HepG2 (cell line): ENCODE measurements around the gene KAZALD1. TPM values are rescaled to one million over a fixed set of nuclear protein-coding genes. Genes with fewer than 3 reads are reported as not detected.
A peak's percentile ranks its signal among the peaks of the same experiment; 100 is the strongest.

ENCODE experiments used
- ARID4A ChIP-seq: sonication (generic); formaldehyde crosslinking; IDR thresholded peaks from 2 replicates; pipeline ENCODE4 v1.5.0; 2020; ENCODE audit warnings: mild to moderate bottlenecking, missing genetic modification reagents, borderline replicate concordance
- ATF1 ChIP-seq: IDR thresholded peaks from 2 replicates; pipeline ENCODE4 v1.6.1; 2016; ENCODE audit warnings: mild to moderate bottlenecking, control low read depth
- CEBPG ChIP-seq: IDR thresholded peaks from 2 replicates; pipeline ENCODE4 v1.6.1; 2016
- DMAP1 ChIP-seq: IDR thresholded peaks from 2 replicates; pipeline ENCODE4 v1.6.1; 2016
- EP300 ChIP-seq, 3 experiments: sonication (generic) in 1 of 3; formaldehyde crosslinking in 1 of 3; IDR thresholded peaks; 2 replicates each; pipeline versions ENCODE4 v1.5.1 to v1.6.1; 2011 to 2020; ENCODE audit warnings: low read depth in 2 of 3, low read length in 2 of 3, borderline replicate concordance in 1 of 3, improper control_type of control experiment in 1 of 3, mild to moderate bottlenecking in 1 of 3, missing genetic modification reagents in 1 of 3, moderate library complexity in 1 of 3
- GMEB1 ChIP-seq: sonication (generic); formaldehyde crosslinking; IDR thresholded peaks from 2 replicates; pipeline ENCODE4 v1.5.1; 2020; ENCODE audit warnings: missing genetic modification reagents, mild to moderate bottlenecking, borderline replicate concordance
- KDM4B ChIP-seq: sonication (generic); formaldehyde crosslinking; IDR thresholded peaks from 2 replicates; pipeline ENCODE4 v1.4.0; 2020; ENCODE audit warnings: missing genetic modification reagents
- KLF15 ChIP-seq: sonication (generic); formaldehyde crosslinking; IDR thresholded peaks from 2 replicates; pipeline ENCODE4 v1.8.1; 2023; ENCODE audit warnings: borderline replicate concordance, mild to moderate bottlenecking, inconsistent platforms, missing genetic modification reagents, mixed read lengths
- RBM22 ChIP-seq: fragments of 200-400 bp; formaldehyde crosslinking; optimal IDR thresholded peaks from 2 replicates; pipeline ENCODE3; 2017; ENCODE audit warnings: mild to moderate bottlenecking, low read length, moderate library complexity
- RFXAP ChIP-seq: sonication (generic); formaldehyde crosslinking; IDR thresholded peaks from 2 replicates; pipeline ENCODE4 v1.4.0; 2020; ENCODE audit warnings: missing genetic modification reagents, borderline replicate concordance
- SMAD1 ChIP-seq: sonication (generic); formaldehyde crosslinking; IDR thresholded peaks from 2 replicates; pipeline ENCODE4 v1.4.0; 2020; ENCODE audit warnings: missing genetic modification reagents, low read depth, mild to moderate bottlenecking, borderline replicate concordance
- TBX3 ChIP-seq: fragments of 450-650 bp; IDR thresholded peaks from 2 replicates; pipeline ENCODE4 v1.6.1; 2017; ENCODE audit warnings: antibody characterized with exemption, mild to moderate bottlenecking, inconsistent platforms, borderline replicate concordance
- ZFP91 ChIP-seq: sonication (generic); formaldehyde crosslinking; IDR thresholded peaks from 2 replicates; pipeline ENCODE4 v1.9.0; 2022; ENCODE audit warnings: missing genetic modification reagents, mild to moderate bottlenecking, borderline replicate concordance
- ZNF18 ChIP-seq: sonication (generic); formaldehyde crosslinking; IDR thresholded peaks from 2 replicates; pipeline ENCODE4 v1.8.0; 2022; ENCODE audit warnings: mild to moderate bottlenecking, missing genetic modification reagents; ENCODE audit not compliant: insufficient replicate concordance
- ZNF296 ChIP-seq: sonication (generic); formaldehyde crosslinking; conservative IDR thresholded peaks from 2 replicates; pipeline ENCODE4 v1.5.0; 2020; ENCODE audit warnings: mild to moderate bottlenecking, missing genetic modification reagents
- ZNF558 ChIP-seq: sonication (generic); formaldehyde crosslinking; IDR thresholded peaks from 2 replicates; pipeline ENCODE4 v1.9.0; 2022; ENCODE audit warnings: mild to moderate bottlenecking, missing genetic modification reagents, borderline replicate concordance
- ZNF562 ChIP-seq: sonication (generic); formaldehyde crosslinking; IDR thresholded peaks from 2 replicates; pipeline ENCODE4 v1.8.0; 2022; ENCODE audit warnings: missing genetic modification reagents, borderline replicate concordance
- ZSCAN29 ChIP-seq: sonication (generic); formaldehyde crosslinking; conservative IDR thresholded peaks from 2 replicates; pipeline ENCODE4 v1.4.0; 2020; ENCODE audit warnings: mild to moderate bottlenecking, missing genetic modification reagents
- polyA plus RNA-seq, 8 experiments: library from polyadenylated mRNA; depleted of rRNA in 3 of 8; stranded (reverse) in 7 of 8; unstranded in 1 of 8; fragments of >200 nt; fragmentation: Illumina TruSeq in 4 of 8; extraction: Trizol in 4 of 8; gene quantifications; 2 replicates each; pipeline versions ENCODE4 v1.2.1 to v1.2.3, GENCODE V29; 2011 to 2016; ENCODE audit warnings: low read depth in 4 of 8, missing spikeins in 1 of 8, mixed read lengths in 1 of 8; ENCODE audit not compliant: insufficient read depth in 1 of 8
- total RNA-seq, 5 experiments: library from RNA; depleted of rRNA; stranded (reverse); fragments of >200 nt; fragmentation: Illumina TruSeq; extraction: Trizol; gene quantifications; 2 replicates each; pipeline ENCODE4 v1.2.3, GENCODE V29; 2016; ENCODE audit warnings: low read depth in 1 of 5

KAZALD1 gene
- total and polyA plus RNA-seq, 2 of the 13 experiments (the other 11 are each of a cell fraction or from before 2014, with no cell fraction given), result 16.7 to 27.7 TPM

- TF ChIP-seq ZNF18, result peak; percentile 68
- peak; percentile 18; the same call in 1 of the 2 replicates for TF ChIP-seq RFXAP (CRISPR knock-in tag)
- peak; percentile 48; the same call in 1 of the 2 replicates for TF ChIP-seq ARID4A
- peak; percentile 45; the same call in 1 of the 2 replicates for TF ChIP-seq ZFP91 (CRISPR knock-in tag)
- no peak for TF ChIP-seq SMAD1 (CRISPR knock-in tag)
- no peak for TF ChIP-seq ZSCAN29 (CRISPR knock-in tag)
- no peak for TF ChIP-seq TBX3
- no peak for TF ChIP-seq KDM4B (CRISPR knock-in tag)
- TF ChIP-seq ZNF558 (CRISPR knock-in tag), result no peak
- no peak for TF ChIP-seq ZNF562 (CRISPR knock-in tag)
- no peak for TF ChIP-seq ZNF296 (CRISPR knock-in tag)
- no peak for TF ChIP-seq EP300 (IDR thresholded peaks at IDR 0.05; ENCODE audit: low read depth in 2 of 2, low read length in 2 of 2)
- TF ChIP-seq EP300 (CRISPR knock-in tag; IDR thresholded peaks at IDR 0.05; ENCODE audit: borderline replicate concordance), result no peak
- no peak for TF ChIP-seq RBM22
- no peak for TF ChIP-seq KLF15 (CRISPR knock-in tag)
- TF ChIP-seq ATF1, result no peak; the same call in 1 of the 2 replicates
- peak; percentile 40; the same call in 1 of the 2 replicates for TF ChIP-seq DMAP1 (CRISPR knock-in tag)
- TF ChIP-seq CEBPG (CRISPR knock-in tag), result no peak
- peak; percentile 7; the same call in 1 of the 2 replicates for TF ChIP-seq GMEB1 (CRISPR knock-in tag)
These were observed 29.8 kb upstream of the KAZALD1 start (continued) for GRCh38 chr10:101031796-101032636.
